Hematopoietic multipotent progenitor cell treated with erythropoietin and hydrocortisone succinate and interleukin-3 and kit ligand, for 17 days (in vitro differentiated cells): ENCODE measurements around the gene RBM19.

Source experiments
- DNase-seq: peaks from one replicate; pipeline ENCODE4 v3.0.0-alpha.2; 2015; ENCODE audit warnings: low spot score

RBM19 gene

DNA sequence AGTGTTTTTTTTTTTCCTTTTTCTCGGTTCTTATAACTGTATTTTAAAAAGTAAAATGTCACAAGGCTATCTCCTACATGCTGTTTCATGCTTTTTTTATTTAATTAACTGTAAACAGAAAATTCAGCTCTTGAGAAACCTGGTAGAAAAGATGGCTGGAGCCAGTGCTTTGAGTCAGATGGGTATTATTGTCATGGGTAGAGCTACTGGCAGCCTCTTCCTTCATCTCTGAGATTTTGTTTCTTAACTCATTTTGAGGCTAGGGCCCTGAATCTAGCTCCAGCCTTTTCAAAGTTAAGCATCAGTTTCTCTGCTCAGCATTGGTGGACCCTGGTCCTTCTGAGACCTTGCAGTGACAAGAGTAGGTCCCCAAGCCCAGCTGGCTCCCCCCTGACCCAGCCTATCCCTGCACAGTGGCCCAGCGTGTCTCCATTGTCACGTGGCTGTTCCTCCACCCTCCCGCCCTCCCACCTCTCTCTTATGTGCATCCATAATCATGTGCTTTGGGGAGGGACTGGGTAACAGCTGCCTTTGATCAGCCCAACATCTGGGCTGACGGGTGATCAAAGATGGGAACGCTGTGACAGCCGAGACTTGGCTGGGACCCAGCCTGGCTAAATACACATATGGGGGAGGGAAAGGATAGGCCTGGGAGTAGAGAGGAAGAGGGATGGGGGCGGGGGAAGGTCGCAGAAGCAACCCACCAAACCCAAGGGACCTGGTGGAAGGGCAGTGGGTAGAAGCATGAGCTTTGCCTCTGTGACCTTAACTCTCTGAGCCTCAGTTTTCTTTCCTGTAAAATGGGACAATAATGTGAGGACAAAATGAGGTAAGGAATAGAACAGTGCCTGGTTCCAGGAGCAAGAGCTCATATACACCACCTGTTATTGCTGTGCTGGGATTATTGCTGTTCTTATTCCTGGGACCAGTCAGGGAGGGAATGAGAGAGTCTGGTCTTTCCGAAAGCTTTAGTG is 24.4 kb upstream of the RBM19 start:
- no peak for DNase-seq

GRCh38 chr12:113988976-113989375 is 22.9 kb upstream of the RBM19 start:
- no peak for DNase-seq

DNA sequence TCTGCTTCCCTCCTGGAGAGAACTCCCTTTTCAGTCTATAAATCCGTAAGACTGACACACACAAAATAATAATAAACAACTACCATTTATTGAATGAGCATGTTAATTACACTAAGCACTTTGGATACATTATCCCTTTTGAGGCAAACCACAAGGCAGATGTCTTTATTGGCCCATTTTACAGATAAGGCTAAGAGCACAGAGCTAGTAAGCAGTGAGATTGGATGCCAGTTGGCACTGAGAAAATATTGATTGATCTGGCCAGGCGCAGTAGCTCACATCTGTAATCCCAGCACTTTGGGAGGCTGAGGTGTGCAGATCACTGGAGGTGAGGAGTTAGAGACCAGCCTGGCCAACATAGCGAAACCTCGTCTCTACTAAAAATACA is 21.9 kb upstream of the RBM19 start:
- DNase-seq: no peak

- no peak for DNase-seq
Measured at GRCh38 chr12:113987261-113988063, 21.3 kb upstream of the RBM19 start.

- no peak for DNase-seq
Measured at GRCh38 chr12:113984464-113984863, 18.3 kb upstream of the RBM19 start.

DNA sequence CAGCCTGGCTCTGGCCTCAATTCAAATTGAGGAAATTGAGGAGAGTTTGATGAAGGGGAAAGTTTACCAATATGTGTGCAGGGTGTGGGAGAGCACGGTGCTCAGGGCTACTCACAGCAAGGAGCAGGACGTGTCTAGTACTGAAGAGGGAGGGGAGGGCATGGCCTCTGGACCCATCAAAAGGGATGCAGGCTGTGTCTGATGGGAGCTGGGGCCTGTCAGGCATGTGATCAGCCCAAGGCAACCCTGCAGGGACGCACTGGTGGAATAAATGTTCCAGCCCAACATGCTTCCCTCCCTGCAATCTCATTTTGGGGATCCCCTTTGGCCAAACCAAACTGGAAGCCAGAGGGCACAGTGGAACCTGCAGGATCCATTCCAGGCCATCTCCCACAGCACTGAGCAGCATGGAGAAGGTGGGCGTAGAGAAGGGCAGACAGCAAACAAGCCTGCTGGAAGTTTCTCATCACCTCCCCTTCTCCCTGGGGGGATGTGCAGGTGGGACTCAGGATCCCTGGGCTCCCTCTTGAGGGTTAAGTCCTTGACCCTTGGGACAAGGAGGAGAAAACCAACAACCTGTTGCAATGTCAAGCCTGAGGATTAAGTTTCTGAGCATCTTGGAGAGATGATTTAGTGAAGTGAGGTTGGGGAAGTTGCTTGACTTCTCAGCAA is 17.8 kb upstream of the RBM19 start:
- no peak for DNase-seq

DNA sequence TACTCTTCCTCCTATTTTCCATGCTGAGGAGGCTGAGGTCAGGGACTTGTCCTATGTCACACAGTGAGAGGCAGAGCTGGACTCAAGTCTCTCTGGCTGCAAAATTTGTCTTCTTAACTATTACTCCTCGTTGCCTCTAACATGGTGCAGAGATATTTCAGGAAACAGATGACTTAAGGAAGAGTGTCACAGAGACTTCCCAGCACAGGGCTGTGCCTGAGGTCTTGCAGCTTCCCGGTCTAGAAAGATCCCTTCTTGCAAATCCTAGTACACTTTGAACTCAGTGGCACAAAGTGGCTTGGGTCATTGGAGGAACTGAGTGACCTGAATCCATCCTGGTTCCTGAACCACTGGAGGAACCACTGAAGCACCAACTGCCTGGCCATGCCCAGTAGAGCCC is 17.1 kb upstream of the RBM19 start:
- no peak for DNase-seq

GRCh38 chr12:113981876-113982275 is 15.8 kb upstream of the RBM19 start:
- DNase-seq: no peak

GRCh38 chr12:113980537-113981337 is 14.6 kb upstream of the RBM19 start:
- peak; percentile 70 for DNase-seq

- DNase-seq: no peak
Measured at GRCh38 chr12:113980054-113980453, 13.9 kb upstream of the RBM19 start.

GRCh38 chr12:113978080-113978479 is 12.0 kb upstream of the RBM19 start:
- no peak for DNase-seq

DNA sequence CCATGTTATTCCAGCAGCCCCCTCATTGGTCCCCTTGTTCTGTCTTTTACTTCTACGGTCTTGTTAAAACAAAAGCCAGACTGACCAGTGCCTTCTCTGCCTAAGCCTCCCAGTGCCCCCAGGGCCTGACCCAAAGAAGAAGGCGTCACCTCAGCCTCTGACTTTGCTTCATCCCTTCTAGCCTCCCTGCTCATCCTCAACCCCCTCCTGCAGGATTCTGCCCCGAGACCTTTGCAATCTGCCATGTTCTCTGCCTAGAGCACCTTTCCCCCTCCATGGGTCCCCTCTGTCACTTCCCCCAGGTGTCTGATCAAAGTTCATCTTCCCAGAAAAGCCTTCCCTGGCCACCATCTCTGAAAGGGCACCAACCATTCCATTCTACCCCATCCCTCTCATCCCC is 7.9 kb upstream of the RBM19 start:
- no peak for DNase-seq

DNA sequence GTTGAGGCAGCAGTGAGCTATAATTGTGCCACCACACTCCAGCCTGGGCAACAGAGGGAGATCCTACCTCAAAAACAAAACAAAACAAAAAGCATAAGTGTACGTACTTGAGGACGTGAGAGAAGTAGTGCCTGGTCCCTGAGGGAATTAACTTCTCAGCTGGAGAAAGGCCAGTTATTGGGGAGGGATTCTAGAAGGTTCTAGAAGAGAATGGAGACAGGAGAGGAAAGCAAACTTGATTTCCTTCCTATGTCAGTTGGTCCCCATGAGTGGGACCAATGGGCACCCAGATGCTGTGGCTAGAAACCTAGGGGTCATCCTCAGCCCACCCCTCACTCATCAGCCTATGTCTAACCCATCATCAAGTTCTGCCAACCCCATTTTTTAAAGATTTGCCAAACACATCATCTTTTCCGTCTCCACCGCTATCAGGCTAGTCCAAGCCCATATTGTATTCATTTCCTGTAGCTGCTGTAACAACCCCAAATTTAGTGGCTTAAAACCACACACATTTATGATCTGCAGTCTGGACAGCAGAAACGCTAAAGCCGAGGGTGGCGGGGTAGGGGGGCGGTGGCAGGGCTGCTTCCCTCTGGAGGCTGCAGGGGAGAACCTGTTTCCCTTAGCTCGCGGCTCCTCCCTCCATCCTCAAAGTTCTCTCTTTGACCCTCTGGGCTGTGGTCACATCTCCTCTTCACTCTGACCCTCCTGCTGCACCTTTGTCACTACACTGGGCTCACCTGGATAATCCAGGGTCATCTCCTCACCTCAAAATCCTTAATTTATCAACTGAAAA is 7.2 kb upstream of the RBM19 start:
- DNase-seq: no peak

GRCh38 chr12:113971392-113971791 is 5.3 kb upstream of the RBM19 start:
- DNase-seq: no peak

- no peak for DNase-seq
Measured at GRCh38 chr12:113970211-113970610, 4.1 kb upstream of the RBM19 start.

GRCh38 chr12:113967368-113967767 is 1.2 kb upstream of the RBM19 start:
- peak; percentile 31 for DNase-seq

DNA sequence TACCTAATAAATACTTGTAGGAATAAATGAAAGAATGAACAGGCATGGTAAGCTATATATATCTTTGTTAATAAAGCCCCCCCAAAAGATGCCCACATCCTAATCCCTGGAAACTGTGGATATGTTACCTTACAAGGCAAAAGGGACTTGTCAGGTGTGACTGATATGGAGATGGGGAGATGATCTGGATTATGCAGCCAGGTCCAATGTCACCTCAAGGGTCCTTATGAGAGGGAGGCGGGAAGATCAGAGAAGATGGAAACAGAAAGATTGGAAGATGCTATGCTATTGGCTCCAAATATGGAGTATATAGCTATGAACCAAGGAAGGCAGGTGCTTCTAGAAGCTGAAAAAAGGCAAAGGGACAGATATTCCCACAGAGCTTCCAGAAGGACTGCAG is 3.4 kb downstream of the RBM19 start:
- DNase-seq: no peak

DNA sequence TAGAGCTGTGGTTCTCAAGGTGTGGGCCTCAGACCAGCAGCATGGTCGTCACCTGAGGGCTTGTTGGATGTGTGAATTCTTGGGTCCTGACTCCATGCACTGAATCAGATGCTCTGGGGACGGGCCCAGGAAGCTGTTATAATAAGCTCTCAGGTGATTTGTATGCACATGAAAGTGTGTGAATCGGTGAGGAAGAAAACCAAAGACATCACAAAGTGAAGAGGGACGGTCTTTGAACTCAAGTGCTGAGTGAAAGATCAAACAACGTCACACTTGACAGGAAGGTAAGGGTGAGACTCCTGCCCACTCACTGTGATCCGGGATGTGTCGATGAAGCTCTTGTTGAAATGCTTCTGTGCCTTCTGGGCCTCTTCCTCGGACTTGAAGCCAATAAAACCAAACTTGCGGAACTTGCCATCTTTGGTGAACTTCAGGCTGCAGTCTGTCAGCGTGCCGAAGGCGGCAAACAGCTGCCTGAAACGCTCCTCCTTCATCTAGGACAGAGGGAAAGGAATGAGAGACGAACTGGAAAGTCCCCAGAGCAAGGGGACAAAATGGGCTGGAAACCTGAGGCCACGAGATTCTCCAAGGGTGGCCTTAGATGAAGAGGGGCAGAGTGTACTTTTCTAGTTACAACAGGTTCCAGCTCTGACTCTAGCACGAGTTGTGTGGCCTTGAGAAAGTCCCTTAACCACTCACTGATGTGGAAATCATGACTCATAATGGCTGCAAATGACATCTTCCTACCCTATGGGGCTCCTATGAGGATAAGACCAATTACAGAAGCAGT is 4.0 kb downstream of the RBM19 start:
- DNase-seq: no peak

DNA sequence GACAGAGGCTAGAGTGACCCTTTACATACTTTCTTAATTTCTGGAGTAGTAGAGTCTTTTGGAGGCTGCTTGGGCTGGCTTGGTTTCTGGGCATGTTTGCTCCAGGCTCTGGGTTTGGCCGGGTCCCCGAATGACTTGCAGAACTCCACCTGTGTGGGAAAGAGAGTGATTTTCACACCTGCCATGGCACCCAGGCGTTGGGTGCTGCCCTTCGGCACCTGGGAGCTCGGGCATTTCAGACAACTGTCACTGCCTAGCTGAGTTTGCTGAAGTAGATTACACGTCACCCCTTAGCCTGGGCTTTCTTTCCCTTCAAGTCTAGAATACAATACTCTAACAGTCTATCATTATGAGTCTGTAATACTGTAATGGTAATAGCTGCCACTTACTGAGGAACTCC is 6.1 kb downstream of the RBM19 start:
- DNase-seq: no peak

GRCh38 chr12:113959096-113959495 is 7.0 kb downstream of the RBM19 start:
- no peak for DNase-seq
